GM20000 (cell line): ENCODE results near the gene GLCE.

ENCODE experiments used
- DNase-seq: peaks from one replicate; pipeline ENCODE4 v3.0.0; 2012; ENCODE audit warnings: low spot score
- CTCF ChIP-seq: IDR thresholded peaks from 2 replicates; pipeline ENCODE4 v1.5.1; 2012; ENCODE audit warnings: mild to moderate bottlenecking, control low read depth; ENCODE audit errors: extremely low read depth, missing control alignments

Gene GLCE

GRCh38 chr15:69313432-69314000 is 153.1 kb downstream of the GLCE start:
- no peak for TF ChIP-seq CTCF
- DNase-seq, result no peak

- no peak for TF ChIP-seq CTCF
- no peak for DNase-seq
These were observed 153.7 kb downstream of the GLCE start for GRCh38 chr15:69314131-69314530.

DNA sequence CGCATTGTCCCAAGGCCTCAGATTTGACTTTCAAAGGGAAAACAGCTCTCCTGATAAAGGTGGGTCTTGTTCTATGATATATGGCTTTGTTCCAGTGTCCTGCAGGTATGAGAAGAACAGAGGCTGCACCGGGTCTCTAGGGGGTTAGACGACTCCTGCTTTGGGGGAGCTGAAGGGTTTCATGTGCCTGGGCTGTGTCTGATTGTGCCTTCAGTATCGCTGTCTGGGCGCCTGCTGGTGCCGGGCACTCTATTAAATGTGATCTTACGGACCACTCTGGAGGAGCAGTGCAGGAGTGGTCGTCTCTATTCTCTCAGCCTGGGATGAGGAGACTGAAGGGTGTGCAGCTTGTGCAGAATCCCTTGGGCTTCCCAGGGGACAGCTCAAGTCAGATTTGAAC is 154.3 kb downstream of the GLCE start:
- no peak for DNase-seq
- no peak for TF ChIP-seq CTCF

GRCh38 chr15:69315402-69316110 is 155.1 kb downstream of the GLCE start:
- no peak for TF ChIP-seq CTCF
- DNase-seq, result no peak

GRCh38 chr15:69316291-69316690 is 155.9 kb downstream of the GLCE start:
- no peak for DNase-seq
- no peak for TF ChIP-seq CTCF

DNA sequence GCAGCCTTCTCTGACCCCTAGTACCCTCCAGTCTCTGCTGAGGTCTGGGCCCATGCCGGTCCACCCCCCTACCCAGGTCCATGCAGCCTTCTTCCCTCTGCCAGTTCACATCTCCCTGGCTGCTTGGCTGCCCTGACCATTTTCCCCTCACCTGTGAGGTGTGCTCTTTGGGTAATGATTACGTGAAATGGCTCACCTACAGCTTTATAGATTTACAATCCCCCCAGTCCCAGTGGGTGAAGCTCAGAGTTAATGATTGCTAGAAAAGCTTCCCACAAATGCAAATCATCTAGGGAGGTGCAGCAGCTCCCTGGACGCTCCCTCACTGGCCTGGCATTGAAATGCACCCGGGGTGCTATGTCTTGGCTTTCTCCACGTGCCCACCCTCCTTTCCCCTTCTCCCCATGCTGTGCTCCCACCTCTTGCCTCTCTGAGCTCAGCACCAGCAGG is 157.0 kb downstream of the GLCE start:
- no peak for TF ChIP-seq CTCF
- no peak for DNase-seq

DNA sequence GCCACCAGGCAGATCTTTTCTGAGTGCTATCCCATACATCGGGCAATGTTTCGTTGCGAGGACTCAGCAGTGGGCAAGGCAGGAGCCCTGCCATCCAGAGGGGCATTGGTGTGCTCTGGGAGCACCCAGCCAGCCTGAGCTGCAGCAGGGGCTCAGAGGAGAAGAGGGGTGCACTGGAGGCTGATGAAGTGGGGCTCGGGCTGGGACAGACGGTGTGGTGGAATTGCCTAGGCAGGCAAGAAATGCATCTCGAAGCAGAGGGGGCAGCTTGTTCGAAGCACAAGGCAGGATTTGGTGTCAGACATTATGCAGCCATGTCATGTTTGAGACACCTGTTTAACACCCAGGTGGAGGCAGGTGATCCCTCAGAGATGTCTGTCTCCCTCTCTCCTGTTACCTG is 157.6 kb downstream of the GLCE start:
- no peak for DNase-seq
- TF ChIP-seq CTCF, result no peak
